ENCODE data around the gene TRAPPC5.

DNA sequence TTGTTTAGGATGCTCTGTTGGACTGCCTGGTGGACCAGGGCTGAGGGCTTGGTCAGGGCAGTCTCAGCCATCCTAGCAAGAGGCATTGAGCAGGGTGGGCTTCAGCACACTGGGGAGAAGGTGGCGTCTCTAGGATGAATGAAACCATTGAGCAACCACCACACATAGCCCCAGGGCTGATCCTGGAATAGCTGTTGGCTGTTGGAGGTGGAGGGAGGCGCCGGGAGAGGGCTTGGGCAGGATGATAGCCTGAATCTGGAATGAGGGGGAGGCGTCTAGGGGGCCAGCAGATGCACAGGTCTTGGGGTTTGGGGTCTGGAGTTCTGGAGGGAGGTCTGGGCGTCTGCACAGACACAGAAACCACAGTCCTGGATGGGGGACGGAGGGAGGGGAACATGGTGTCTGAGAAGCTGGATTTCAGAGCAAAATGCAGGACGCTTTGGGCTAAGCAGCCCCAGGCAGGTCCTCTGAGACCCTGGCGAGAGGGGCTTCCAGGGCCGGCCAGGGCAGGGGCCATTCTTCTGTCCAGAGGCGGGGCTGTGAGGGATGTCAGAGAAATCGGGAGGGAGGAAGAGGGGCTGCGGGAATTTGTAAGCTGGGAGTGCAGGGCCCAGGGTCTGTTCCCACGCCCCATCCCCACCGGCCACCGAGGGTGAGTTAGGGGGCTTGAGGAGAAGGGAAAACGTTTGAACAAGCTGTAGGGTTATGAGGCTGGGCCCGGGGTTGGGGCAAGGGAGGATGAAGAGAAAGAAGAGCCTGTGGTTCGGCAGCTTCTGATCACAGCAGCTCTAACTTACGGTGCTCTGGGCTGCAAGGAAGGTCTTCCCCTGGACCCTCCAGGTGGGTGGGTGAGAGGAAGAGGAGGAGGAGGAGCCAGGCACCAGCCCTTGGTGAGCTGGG, 5.2 kb downstream of the TRAPPC5 start:
- TF ChIP-seq, protein P1, sequence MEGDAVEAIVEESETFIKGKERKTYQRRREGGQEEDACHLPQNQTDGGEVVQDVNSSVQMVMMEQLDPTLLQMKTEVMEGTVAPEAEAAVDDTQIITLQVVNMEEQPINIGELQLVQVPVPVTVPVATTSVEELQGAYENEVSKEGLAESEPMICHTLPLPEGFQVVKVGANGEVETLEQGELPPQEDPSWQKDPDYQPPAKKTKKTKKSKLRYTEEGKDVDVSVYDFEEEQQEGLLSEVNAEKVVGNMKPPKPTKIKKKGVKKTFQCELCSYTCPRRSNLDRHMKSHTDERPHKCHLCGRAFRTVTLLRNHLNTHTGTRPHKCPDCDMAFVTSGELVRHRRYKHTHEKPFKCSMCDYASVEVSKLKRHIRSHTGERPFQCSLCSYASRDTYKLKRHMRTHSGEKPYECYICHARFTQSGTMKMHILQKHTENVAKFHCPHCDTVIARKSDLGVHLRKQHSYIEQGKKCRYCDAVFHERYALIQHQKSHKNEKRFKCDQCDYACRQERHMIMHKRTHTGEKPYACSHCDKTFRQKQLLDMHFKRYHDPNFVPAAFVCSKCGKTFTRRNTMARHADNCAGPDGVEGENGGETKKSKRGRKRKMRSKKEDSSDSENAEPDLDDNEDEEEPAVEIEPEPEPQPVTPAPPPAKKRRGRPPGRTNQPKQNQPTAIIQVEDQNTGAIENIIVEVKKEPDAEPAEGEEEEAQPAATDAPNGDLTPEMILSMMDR (optimal IDR thresholded peaks at IDR 0.05 in 1 of 3, IDR thresholded peaks at IDR 0.05 in 1 of 3, conservative IDR thresholded peaks at IDR 0.05 in 1 of 3; ENCODE audit: extremely low read depth in 1 of 3, insufficient read depth in 2 of 3, low read length in 3 of 3) = no peak
- no peak for TF ChIP-seq EZH2 (IDR thresholded peaks at IDR 0.05; ENCODE audit: low read length)

All from keratinocyte (primary cell).